K562 (cell line): ENCODE results near the gene SOST. TPM values are rescaled to one million over a fixed set of nuclear protein-coding genes. Genes with fewer than 3 reads are reported as not detected.
A peak's percentile ranks its signal among the peaks of the same experiment; 100 is the strongest.

ENCODE experiments used
- BCL6 ChIP-seq: fragments of 250-450 bp; sonication (Bioruptor Pico); IDR thresholded peaks from 2 replicates; pipeline ENCODE4 v1.4.0; 2020
- CEBPG ChIP-seq, 3 experiments: fragments of 200-800 bp in 1 of 3; sonication (Bioruptor generic) in 1 of 3; sonication (generic) in 1 of 3; formaldehyde crosslinking in 1 of 3; IDR thresholded peaks in 2 of 3; conservative IDR thresholded peaks in 1 of 3; 2 replicates each; pipeline versions ENCODE4 v1.6.1 to v1.8.0; 2016 to 2022; ENCODE audit warnings: missing compliant biosample characterization in 2 of 3, missing genetic modification characterization in 2 of 3, mild to moderate bottlenecking in 1 of 3, missing genetic modification reagents in 1 of 3
- CHCHD3 ChIP-seq: fragments of 250-450 bp; sonication (Bioruptor Pico); IDR thresholded peaks from 2 replicates; pipeline ENCODE4 v2.1.2; 2022; ENCODE audit warnings: mild to moderate bottlenecking
- EGR1 ChIP-seq: fragments of 450-650 bp; conservative IDR thresholded peaks from 2 replicates; pipeline ENCODE4 v1.6.1; 2017; ENCODE audit warnings: mild to moderate bottlenecking
- ESRRB ChIP-seq: fragments of 250-450 bp; sonication (Bioruptor Pico); IDR thresholded peaks from 2 replicates; pipeline ENCODE4 v1.5.0; 2020; ENCODE audit warnings: mild to moderate bottlenecking, moderate library complexity, borderline replicate concordance
- FOXM1 ChIP-seq, 2 experiments: fragments of 450-650 bp in 1 of 2; sonication (generic) in 1 of 2; formaldehyde crosslinking in 1 of 2; IDR thresholded peaks; 2 replicates each; pipeline versions ENCODE4 v1.6.1 to v1.9.0; 2017 to 2022; ENCODE audit warnings: low read depth in 2 of 2, mild to moderate bottlenecking in 2 of 2, missing genetic modification reagents in 1 of 2, moderate library complexity in 1 of 2
- GATAD2B ChIP-seq: fragments of 450-650 bp; IDR thresholded peaks from 2 replicates; pipeline ENCODE4 v1.6.1; 2017; ENCODE audit warnings: mild to moderate bottlenecking, borderline replicate concordance
- GTF2A2 ChIP-seq: IDR thresholded peaks from 2 replicates; pipeline ENCODE4 v1.6.1; 2016; ENCODE audit warnings: mild to moderate bottlenecking, missing genetic modification characterization, missing compliant biosample characterization
- HSF4 ChIP-seq: fragments of 250-450 bp; sonication (Bioruptor Pico); IDR thresholded peaks from 2 replicates; pipeline ENCODE4 v2.1.2; 2022; ENCODE audit warnings: mild to moderate bottlenecking, moderate library complexity, borderline replicate concordance
- JUND ChIP-seq, 2 experiments: IDR thresholded peaks; 2 replicates in 1 of 2; 3 replicates in 1 of 2; pipeline ENCODE4 v1.6.1; 2011; ENCODE audit warnings: borderline replicate concordance in 2 of 2, low read depth in 2 of 2, low read length in 2 of 2, improper control_type of control experiment in 1 of 2, missing biosample characterization in 1 of 2, missing genetic modification characterization in 1 of 2, missing genetic modification reagents in 1 of 2
- LCOR ChIP-seq: sonication (generic); formaldehyde crosslinking; IDR thresholded peaks from 2 replicates; pipeline ENCODE4 v1.8.0; 2022; ENCODE audit warnings: mild to moderate bottlenecking, missing genetic modification reagents
- MCM5 ChIP-seq: fragments of 450-650 bp; IDR thresholded peaks from 2 replicates; pipeline ENCODE4 v1.6.1; 2016; ENCODE audit warnings: low read depth
- MEIS2 ChIP-seq: fragments of 450-650 bp; IDR thresholded peaks from 2 replicates; pipeline ENCODE4 v1.6.1; 2014; ENCODE audit warnings: mild to moderate bottlenecking; ENCODE audit not compliant: partially characterized antibody
- NFIX ChIP-seq: fragments of 250-450 bp; sonication (Bioruptor Pico); IDR thresholded peaks from 2 replicates; pipeline ENCODE4 v1.4.0; 2020; ENCODE audit warnings: low read depth, mild to moderate bottlenecking, moderate library complexity
- PCBP1 ChIP-seq: fragments of 200-400 bp; formaldehyde crosslinking; IDR thresholded peaks from 2 replicates; pipeline ENCODE4 v1.6.1; 2018; ENCODE audit warnings: mild to moderate bottlenecking, low read depth, low read length; ENCODE audit not compliant: poor library complexity, severe bottlenecking
- PTRF ChIP-seq: fragments of 450-650 bp; IDR thresholded peaks from 2 replicates; pipeline ENCODE4 v1.6.1; 2016; ENCODE audit warnings: mild to moderate bottlenecking, missing genetic modification characterization, missing compliant biosample characterization
- RERE ChIP-seq: sonication (generic); formaldehyde crosslinking; IDR thresholded peaks from 2 replicates; pipeline ENCODE4 v1.8.0; 2023; ENCODE audit warnings: missing genetic modification reagents, mild to moderate bottlenecking, borderline replicate concordance
- SAP30 ChIP-seq: fragments of 200-600 bp; sonication (generic); IDR thresholded peaks from 2 replicates; pipeline ENCODE4 v1.6.1; 2012; ENCODE audit warnings: borderline replicate concordance, low read depth, mild to moderate bottlenecking, moderate library complexity, low read length, control low read depth, inconsistent platforms; ENCODE audit not compliant: insufficient read depth, poor library complexity, severe bottlenecking
- SMARCA5 ChIP-seq: fragments of 450-650 bp; IDR thresholded peaks from 2 replicates; pipeline ENCODE4 v1.6.1; 2016
- SNRNP70 ChIP-seq: fragments of 200-400 bp; formaldehyde crosslinking; optimal IDR thresholded peaks from 2 replicates; pipeline ENCODE3; 2017; ENCODE audit warnings: low read depth, low read length
- SRSF9 ChIP-seq: fragments of 200-400 bp; formaldehyde crosslinking; IDR thresholded peaks from 2 replicates; pipeline ENCODE4 v1.6.1; 2017; ENCODE audit warnings: low read depth, low read length, borderline replicate concordance
- TGIF2 ChIP-seq: sonication (generic); formaldehyde crosslinking; IDR thresholded peaks from 2 replicates; pipeline ENCODE4 v1.8.1; 2022; ENCODE audit warnings: mild to moderate bottlenecking, missing genetic modification reagents, moderate library complexity
- ZFPM2 ChIP-seq: fragments of 250-450 bp; sonication (Bioruptor Pico); IDR thresholded peaks from 2 replicates; pipeline ENCODE4 v1.5.1; 2022; ENCODE audit warnings: mild to moderate bottlenecking
- ZNF3 ChIP-seq: fragments of 250-450 bp; sonication (Bioruptor Pico); IDR thresholded peaks from 2 replicates; pipeline ENCODE4 v1.5.0; 2021; ENCODE audit warnings: mild to moderate bottlenecking, moderate library complexity
- polyA plus RNA-seq, 8 experiments: library from polyadenylated mRNA; depleted of rRNA in 4 of 8; stranded (reverse) in 5 of 8; unstranded in 3 of 8; fragments of >200 nt; fragmentation: Nextera tagmentation in 2 of 8; fragmentation: Illumina TruSeq in 1 of 8; extraction: Ambion mirVana in 2 of 8; extraction: Trizol in 1 of 8; gene quantifications; 2 replicates each; pipeline versions ENCODE4 v1.2.1 to v1.2.3, GENCODE V29; 2011 to 2014; ENCODE audit warnings: inconsistent platforms in 1 of 8, missing spikeins in 1 of 8
- total RNA-seq, 7 experiments: library from RNA; depleted of rRNA in 6 of 7; stranded (reverse); fragments of >200 nt in 6 of 7; fragmentation: Illumina TruSeq in 2 of 7; extraction: Trizol in 2 of 7; gene quantifications; 2 replicates each; pipeline versions ENCODE4 v1.2.1 to v1.2.3, GENCODE V29; 2011 to 2021; ENCODE audit warnings: low replicate concordance in 1 of 7

SOST gene
- total and polyA plus RNA-seq, 9 of the 15 experiments (the other 6 are each of a cell fraction or from before 2014, with no cell fraction given), result not detected

DNA sequence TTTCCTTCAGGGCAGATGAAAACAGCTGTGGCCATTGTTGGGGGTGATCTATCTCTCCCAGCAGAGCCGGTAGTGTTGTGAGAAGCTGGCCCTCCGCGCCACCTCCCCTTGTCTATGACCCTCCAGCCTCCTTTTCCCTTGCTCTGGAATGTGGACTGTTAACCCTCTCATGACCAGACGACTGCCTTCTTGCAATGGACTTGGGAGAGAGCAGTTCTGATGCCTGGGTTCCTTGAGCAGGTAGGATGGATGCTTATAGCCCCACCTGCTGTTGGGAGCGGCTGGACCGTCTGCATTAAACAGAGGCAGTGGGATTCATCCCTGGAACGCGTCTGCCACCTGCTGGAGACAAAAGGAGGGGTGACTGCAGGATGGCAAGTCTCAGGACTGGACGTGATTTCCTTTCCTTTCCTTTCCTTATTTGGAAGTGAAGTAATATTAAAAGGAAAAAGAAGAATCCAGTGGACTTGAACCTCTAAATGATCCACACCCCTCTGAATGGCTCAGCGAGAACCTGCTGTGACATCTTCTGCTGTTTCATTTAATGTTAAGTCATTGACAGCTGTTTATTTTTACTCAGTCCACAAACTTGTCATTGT is 1.8 kb upstream of the SOST start (continued):
- TF ChIP-seq RERE (CRISPR knock-in tag), result no peak
- no peak for TF ChIP-seq PCBP1
- no peak for TF ChIP-seq TGIF2 (CRISPR knock-in tag)
- TF ChIP-seq ESRRB (CRISPR knock-in tag), result no peak
- TF ChIP-seq GTF2A2 (tag), result no peak
- no peak for TF ChIP-seq CHCHD3 (CRISPR knock-in tag)
- no peak for TF ChIP-seq SMARCA5
- no peak for TF ChIP-seq CEBPG (CRISPR knock-in tag; IDR thresholded peaks at IDR 0.05)
- TF ChIP-seq CEBPG (tag; conservative IDR thresholded peaks at IDR 0.05 in 1 of 2, IDR thresholded peaks at IDR 0.05 in 1 of 2), result no peak
- TF ChIP-seq SRSF9, result no peak
- TF ChIP-seq MEIS2, result no peak
- TF ChIP-seq ZNF3, result no peak
- no peak for TF ChIP-seq SAP30
- no peak for TF ChIP-seq MCM5
- no peak for TF ChIP-seq BCL6 (CRISPR knock-in tag)
- no peak for TF ChIP-seq GATAD2B
- TF ChIP-seq LCOR (CRISPR knock-in tag), result 0 out of 2 replicates have a peak, but pooled peaks have one; percentile 36
- no peak for TF ChIP-seq PTRF
- TF ChIP-seq EGR1, result no peak
- TF ChIP-seq SNRNP70, result no peak
- TF ChIP-seq NFIX, result no peak
- no peak for TF ChIP-seq HSF4 (CRISPR knock-in tag)
- TF ChIP-seq FOXM1 (IDR thresholded peaks at IDR 0.05; ENCODE audit: low read depth), result no peak
- TF ChIP-seq FOXM1 (CRISPR knock-in tag; IDR thresholded peaks at IDR 0.05; ENCODE audit: low read depth), result no peak
- TF ChIP-seq ZFPM2, result no peak
- TF ChIP-seq JUND (IDR thresholded peaks at IDR 0.05; ENCODE audit: borderline replicate concordance, low read depth, low read length), result peak; percentile 73
- no peak; the same call in 2 of the 3 replicates for TF ChIP-seq JUND (tag; IDR thresholded peaks at IDR 0.05; ENCODE audit: borderline replicate concordance, low read depth, low read length)
